Subcutaneous abdominal adipose tissue (tissue), 5 donors: ENCODE data around the gene SCARF2.
"Not testable (repeated sequence)": the region's sequence is repeated elsewhere in the genome, so short reads cannot be mapped to it uniquely, and the experiment has no call there.

ENCODE experiments used
- H3K27ac ChIP-seq: one replicate; pipeline ENCODE4 v1.7.0; 2013; ENCODE audit warnings: low read depth, mild to moderate bottlenecking, inconsistent platforms, low read length, moderate library complexity
- H3K27me3 ChIP-seq, 5 donors: one replicate each; pipeline ENCODE4 v1.7.0; 2013; ENCODE audit warnings: low read length in 5 of 5, inconsistent platforms in 1 of 5; ENCODE audit not compliant: control insufficient read depth in 5 of 5, insufficient read depth in 4 of 5
- H3K36me3 ChIP-seq, 5 donors: one replicate each; pipeline ENCODE4 v1.7.0; 2013; ENCODE audit warnings: low read length in 5 of 5; ENCODE audit not compliant: control insufficient read depth in 5 of 5, insufficient read depth in 5 of 5
- H3K4me1 ChIP-seq, 5 donors: one replicate each; pipeline ENCODE4 v1.7.0; 2013; ENCODE audit warnings: low read length in 5 of 5, mild to moderate bottlenecking in 3 of 5, moderate library complexity in 1 of 5; ENCODE audit not compliant: control insufficient read depth in 5 of 5, insufficient read depth in 5 of 5
- H3K4me3 ChIP-seq, 5 donors: one replicate each; pipeline ENCODE4 v1.7.0; 2013; ENCODE audit warnings: low read length in 5 of 5, low read depth in 1 of 5
- H3K9ac ChIP-seq, 5 donors: one replicate each; pipeline ENCODE4 v1.7.0; 2013; ENCODE audit warnings: low read length in 5 of 5, mild to moderate bottlenecking in 4 of 5, moderate library complexity in 3 of 5
- H3K9me3 ChIP-seq, 5 donors: one replicate each; pipeline ENCODE4 v1.7.0; 2013; ENCODE audit warnings: low read length in 5 of 5; ENCODE audit not compliant: control insufficient read depth in 5 of 5
- donor health status: healthy.
- donor health status: healthy.
- donor health status: healthy.
- donor health status: healthy.
- donor health status: healthy.

Gene SCARF2

GRCh38 chr22:20472629-20473442, 35.2 kb upstream of the SCARF2 start:
- H3K9ac ChIP-seq = peak overlapping the region in 1 of 5 donors; percentile 15
- H3K36me3 ChIP-seq = peaks cover 0 to 40% (median 24%) of the 10 kb centered on the region in 5 donors

GRCh38 chr22:20471126-20471833, 33.7 kb upstream of the SCARF2 start:
- H3K9me3 ChIP-seq = no peaks in the 10 kb centered on the region
- peaks cover 0 to 7% (median 5%) of the 10 kb centered on the region in 5 donors for H3K4me1 ChIP-seq
- H3K27me3 ChIP-seq = no peaks in the 10 kb centered on the region
- no peak overlapping the region for H3K9ac ChIP-seq
- H3K4me3 ChIP-seq = no peak overlapping the region
- no peak overlapping the region for H3K27ac ChIP-seq
- peaks cover 0 to 40% (median 24%) of the 10 kb centered on the region in 5 donors for H3K36me3 ChIP-seq

More at GRCh38 chr22:20472629-20473442, 35.2 kb upstream of the SCARF2 start:
- H3K9me3 ChIP-seq = no peaks in the 10 kb centered on the region
- peaks cover 0 to 7% (median 5%) of the 10 kb centered on the region in 5 donors for H3K4me1 ChIP-seq
- no peak overlapping the region for H3K27ac ChIP-seq
- H3K27me3 ChIP-seq = no peaks in the 10 kb centered on the region
- H3K4me3 ChIP-seq = no peak overlapping the region

GRCh38 chr22:20470525-20470924, 32.9 kb upstream of the SCARF2 start:
- H3K27ac ChIP-seq, H3K4me3 ChIP-seq, H3K4me1 ChIP-seq, H3K9me3 ChIP-seq, H3K9ac ChIP-seq, H3K27me3 ChIP-seq: not testable (repeated sequence)
- peaks cover 0 to 41% (median 24%) of the 10 kb centered on the region in 5 donors for H3K36me3 ChIP-seq

GRCh38 chr22:20469110-20469868, 31.7 kb upstream of the SCARF2 start:
- Histone ChIP-seq H3K36me3 (peaks cover 0 to 54% (median 37%) of the 10 kb centered on the region in 5 donors), H3K4me3 (no peak overlapping the region), H3K9ac (no peak overlapping the region), H3K4me1 (peaks cover 0 to 4% (median 0%) of the 10 kb centered on the region in 5 donors), H3K9me3 (no peaks in the 10 kb centered on the region), H3K27ac (no peak overlapping the region), H3K27me3 (no peaks in the 10 kb centered on the region)

- Histone ChIP-seq H3K4me1 (peaks cover 0 to 19% (median 12%) of the 10 kb centered on the region in 5 donors), H3K36me3 (peaks cover 0 to 56% (median 40%) of the 10 kb centered on the region in 5 donors), H3K27me3 (no peaks in the 10 kb centered on the region), H3K9me3 (no peaks in the 10 kb centered on the region), H3K27ac (no peak overlapping the region), H3K9ac (no peak overlapping the region), H3K4me3 (no peak overlapping the region)
Measured at GRCh38 chr22:20466659-20467379, 29.2 kb upstream of the SCARF2 start.

GRCh38 chr22:20465759-20466077, 28.1 kb upstream of the SCARF2 start:
- no peak overlapping the region for H3K27ac ChIP-seq
- H3K36me3 ChIP-seq = peaks cover 0 to 45% (median 31%) of the 10 kb centered on the region in 5 donors
- no peak overlapping the region for H3K4me3 ChIP-seq
- no peak overlapping the region for H3K9ac ChIP-seq
- no peaks in the 10 kb centered on the region for H3K9me3 ChIP-seq
- H3K27me3 ChIP-seq = no peaks in the 10 kb centered on the region
- peaks cover 0 to 19% (median 12%) of the 10 kb centered on the region in 5 donors for H3K4me1 ChIP-seq

GRCh38 chr22:20464912-20465758, 27.5 kb upstream of the SCARF2 start:
- no peaks in the 10 kb centered on the region for H3K9me3 ChIP-seq
- no peak overlapping the region for H3K9ac ChIP-seq
- H3K4me1 ChIP-seq = peaks cover 0 to 19% (median 12%) of the 10 kb centered on the region in 5 donors
- H3K4me3 ChIP-seq = no peak overlapping the region
- peaks cover 0 to 41% (median 26%) of the 10 kb centered on the region in 5 donors for H3K36me3 ChIP-seq
- H3K27me3 ChIP-seq = no peaks in the 10 kb centered on the region
- no peak overlapping the region for H3K27ac ChIP-seq

GRCh38 chr22:20464096-20464614, 26.5 kb upstream of the SCARF2 start:
- peaks cover 0 to 20% (median 16%) of the 10 kb centered on the region in 5 donors for H3K4me1 ChIP-seq
- no peak overlapping the region for H3K27ac ChIP-seq
- H3K9me3 ChIP-seq = no peaks in the 10 kb centered on the region
- peaks cover 0 to 43% (median 30%) of the 10 kb centered on the region in 5 donors for H3K36me3 ChIP-seq
- no peak overlapping the region for H3K9ac ChIP-seq
- H3K27me3 ChIP-seq = no peaks in the 10 kb centered on the region
- H3K4me3 ChIP-seq = no peak overlapping the region
